Stimulated activated CD8-positive, alpha-beta memory T cell treated with anti-CD3 and anti-CD28 coated beads, Interleukin-4, amount 100 ng/mL, for 24 hours (primary cell): ENCODE data around the gene CCDC6.
A peak's percentile ranks its signal among the peaks of the same experiment; 100 is the strongest.
"Not testable (repeated sequence)": the region's sequence is repeated elsewhere in the genome, so short reads cannot be mapped to it uniquely, and the experiment has no call there.

Source experiments
- DNase-seq: peaks from one replicate; pipeline ENCODE4 v3.0.0-alpha.2; 2020; ENCODE audit warnings: low read depth

The CCDC6 gene

DNA sequence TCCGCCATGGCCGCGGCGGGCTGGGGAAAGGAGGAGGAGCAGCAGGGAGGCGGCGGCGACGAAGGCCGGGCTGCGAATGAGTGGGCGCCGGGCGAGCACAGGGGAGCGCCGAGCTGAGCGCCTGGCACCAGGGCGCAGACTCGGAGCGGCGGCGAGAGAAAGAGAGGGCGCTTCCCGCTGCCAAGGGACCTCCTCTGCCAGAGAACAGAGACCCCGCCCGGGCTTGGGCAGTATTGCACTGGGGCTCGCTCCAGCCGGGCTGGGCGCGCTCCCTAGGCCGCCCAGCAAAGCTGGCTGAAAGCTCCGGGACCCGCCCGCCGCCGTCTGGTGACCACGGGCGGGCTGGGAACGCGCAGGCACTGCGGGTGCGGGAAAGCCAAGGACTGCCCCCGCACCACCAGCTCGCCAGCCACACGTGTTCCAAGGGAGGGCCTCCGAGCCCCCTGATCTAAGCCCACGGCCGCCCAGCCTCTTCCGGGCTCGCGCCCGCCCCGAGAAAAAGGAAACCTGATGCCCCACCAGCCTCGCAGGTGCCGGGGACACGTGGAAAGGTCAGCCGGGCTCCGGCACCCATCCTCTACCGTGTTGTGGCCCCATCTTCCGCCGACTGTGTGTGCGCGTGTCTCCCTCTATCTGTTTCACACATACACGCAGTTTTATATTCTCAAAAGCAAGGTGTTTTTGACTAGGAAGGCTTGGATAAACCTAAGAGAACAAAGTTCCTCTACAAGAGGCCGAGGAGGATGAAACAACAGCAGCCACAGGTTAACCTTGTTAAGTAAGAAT lies at the start of gene CCDC6:
CCDC6 (minus strand) TSS at position 140 of the 786 bp plus-strand sequence; CDS start at position 8, 132 bp downstream.
- DNase-seq = peak; percentile 91

GRCh38 chr10:59954296-59954695 lies 47.9 kb upstream of the CCDC6 start:
- no peak for DNase-seq

DNA sequence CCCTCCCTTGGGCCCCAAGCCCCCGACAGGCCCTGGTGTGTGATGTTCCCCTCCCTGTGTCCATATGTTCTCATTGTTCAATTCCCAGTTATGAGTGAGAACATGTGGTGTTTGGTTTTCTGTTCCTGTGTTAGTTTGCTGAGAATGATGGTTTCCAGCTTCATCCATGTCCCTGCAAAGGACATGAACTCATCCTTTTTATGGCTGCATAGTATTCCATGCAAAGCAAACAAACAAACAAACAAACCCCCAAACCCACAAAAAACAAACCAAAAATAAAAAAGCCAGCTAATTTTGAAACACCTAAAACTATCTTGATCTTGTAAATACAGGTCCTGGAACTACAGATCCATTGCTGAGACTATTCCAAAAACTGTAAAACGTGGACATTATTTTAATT lies 47.4 kb upstream of the CCDC6 start:
- not testable (repeated sequence) for DNase-seq

DNA sequence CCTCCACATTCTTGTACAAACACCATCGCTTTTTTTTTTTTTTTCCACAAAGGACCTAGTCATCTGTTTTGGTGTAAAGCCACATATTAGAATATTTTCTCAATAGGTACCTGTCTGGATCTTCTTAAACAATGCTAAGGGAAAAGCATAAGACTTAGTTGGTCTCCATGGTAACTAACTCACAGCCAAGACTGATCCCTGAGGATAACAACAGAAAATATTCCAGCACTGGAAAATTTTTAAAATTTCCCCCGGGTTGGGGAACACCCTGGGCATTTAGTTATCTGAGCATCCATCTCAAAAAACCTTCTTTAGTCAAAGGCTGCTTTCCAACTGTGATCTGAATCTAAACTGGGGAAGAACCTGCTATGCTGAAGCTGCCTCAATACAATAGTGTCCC lies 43.7 kb upstream of the CCDC6 start:
- DNase-seq = no peak

- no peak for DNase-seq
Observed at GRCh38 chr10:59949608-59950007, 43.3 kb upstream of the CCDC6 start.

GRCh38 chr10:59945991-59946390 lies 39.6 kb upstream of the CCDC6 start:
- DNase-seq = no peak

- DNase-seq = no peak
Observed at GRCh38 chr10:59945590-59945989, 39.2 kb upstream of the CCDC6 start.

GRCh38 chr10:59944339-59944935 lies 38.1 kb upstream of the CCDC6 start:
- no peak for DNase-seq

DNA sequence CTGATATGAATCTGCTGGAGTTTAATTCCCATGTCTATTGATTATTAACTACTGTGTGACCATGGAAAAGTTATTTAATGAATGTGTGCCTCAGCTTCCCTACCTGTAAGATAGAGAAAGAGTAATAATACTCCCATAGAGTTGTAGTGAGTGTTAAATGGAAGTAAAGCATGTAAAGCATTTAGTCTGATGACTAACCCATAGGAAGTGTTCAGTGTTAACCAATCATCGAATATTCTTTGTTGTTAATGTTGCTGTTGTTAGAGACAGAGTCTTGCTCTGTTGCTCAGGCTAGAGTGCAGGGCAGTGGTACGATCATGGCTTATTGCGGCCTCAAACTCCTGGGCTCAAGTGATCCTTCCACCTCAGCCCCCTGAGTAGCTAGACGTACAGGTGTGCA lies 36.2 kb upstream of the CCDC6 start:
- DNase-seq = no peak

- no peak for DNase-seq
Observed at GRCh38 chr10:59937720-59938119, 31.4 kb upstream of the CCDC6 start.

GRCh38 chr10:59934701-59935100 lies 28.3 kb upstream of the CCDC6 start:
- no peak for DNase-seq

DNA sequence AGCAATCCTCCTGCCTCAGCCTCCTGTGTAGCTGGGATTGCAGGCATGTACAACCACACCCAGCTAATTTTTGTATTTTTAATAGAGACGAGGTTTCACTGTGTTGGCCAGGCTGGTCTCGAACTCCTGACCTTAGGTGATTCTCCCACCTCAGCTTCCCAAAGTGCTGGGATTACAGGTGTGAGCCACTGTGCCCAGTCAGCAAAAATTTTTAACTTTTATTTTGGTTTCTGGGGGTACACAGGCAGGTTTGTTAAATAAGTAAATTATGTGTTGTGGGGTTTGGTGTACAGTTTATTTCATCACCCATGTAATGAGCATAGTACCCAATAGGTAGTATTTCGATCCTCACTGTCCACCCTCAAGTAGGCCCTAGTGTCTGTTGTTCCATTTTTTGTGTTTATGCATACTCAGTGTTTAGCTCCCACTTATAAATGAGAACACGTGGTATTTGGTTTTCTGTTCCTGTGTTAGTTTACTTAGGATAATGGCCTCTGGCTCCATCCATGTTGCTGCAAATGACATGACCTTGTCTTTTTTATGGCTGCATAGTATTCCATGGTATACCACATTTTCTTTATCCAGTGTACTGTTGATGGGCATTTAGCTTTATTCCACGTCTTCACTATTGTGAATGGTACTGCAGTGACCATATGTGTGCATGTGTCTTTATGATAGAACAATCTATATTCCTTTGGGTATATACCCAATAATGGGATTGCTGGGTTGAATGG lies 24.6 kb upstream of the CCDC6 start:
- not testable (repeated sequence) for DNase-seq

DNA sequence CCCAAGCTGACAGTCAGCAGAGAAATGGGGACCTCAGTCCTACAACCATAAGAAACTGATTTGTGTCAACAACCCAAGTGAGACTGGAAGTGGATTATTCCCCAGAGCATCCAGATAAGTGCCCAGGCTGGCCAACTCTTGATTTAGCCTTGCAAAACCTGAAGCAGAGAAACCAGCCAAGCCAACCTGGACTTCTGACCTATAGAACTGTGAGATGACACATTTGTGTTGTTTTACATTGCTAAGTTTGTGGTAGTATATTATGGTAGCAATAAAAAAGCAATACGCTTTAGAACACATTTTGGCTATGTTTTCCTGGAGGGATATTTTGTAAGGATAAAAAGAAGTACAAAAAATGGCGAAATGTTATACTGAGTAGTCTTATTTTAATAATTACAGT lies 19.7 kb upstream of the CCDC6 start:
- no peak for DNase-seq

DNA sequence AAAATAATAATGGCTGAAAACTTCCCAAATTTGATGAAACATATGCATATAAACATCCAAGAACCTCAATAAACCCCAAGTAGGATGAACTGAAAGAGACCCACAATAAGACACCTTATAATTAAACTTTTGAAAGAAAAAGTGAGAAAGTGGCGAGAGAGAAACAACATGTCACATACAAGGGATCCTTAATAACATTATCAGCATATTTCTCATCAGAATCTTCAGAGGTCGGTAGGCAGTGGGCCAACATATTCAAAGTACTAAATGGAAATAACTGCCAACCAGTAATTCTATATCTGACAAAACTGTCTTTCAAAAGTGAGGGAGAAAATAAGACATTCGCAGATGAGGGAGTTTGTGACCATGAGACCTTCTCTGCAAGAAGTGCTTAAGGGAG lies 16.6 kb upstream of the CCDC6 start:
- no peak for DNase-seq

DNA sequence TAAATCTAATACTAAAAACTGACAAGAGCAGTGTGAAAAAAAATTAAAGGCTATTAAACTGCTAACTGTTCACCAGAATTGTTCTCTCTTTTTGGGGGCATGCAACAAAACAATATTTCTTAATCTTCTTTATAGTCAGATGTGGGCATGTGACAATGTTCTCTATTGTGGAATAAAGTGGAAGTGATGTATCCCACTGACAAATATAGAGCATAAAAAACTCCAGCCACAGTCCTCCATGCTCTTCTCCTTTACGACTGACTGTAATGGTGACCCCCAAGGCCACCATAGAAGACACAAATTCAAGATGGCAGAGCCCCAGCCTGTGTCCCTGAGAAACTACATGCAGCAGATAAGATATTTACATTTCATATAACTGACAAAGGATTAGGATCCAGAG lies 11.6 kb upstream of the CCDC6 start:
- DNase-seq = no peak

- no peak for DNase-seq
Observed at GRCh38 chr10:59913547-59914237, 7.3 kb upstream of the CCDC6 start.

DNA sequence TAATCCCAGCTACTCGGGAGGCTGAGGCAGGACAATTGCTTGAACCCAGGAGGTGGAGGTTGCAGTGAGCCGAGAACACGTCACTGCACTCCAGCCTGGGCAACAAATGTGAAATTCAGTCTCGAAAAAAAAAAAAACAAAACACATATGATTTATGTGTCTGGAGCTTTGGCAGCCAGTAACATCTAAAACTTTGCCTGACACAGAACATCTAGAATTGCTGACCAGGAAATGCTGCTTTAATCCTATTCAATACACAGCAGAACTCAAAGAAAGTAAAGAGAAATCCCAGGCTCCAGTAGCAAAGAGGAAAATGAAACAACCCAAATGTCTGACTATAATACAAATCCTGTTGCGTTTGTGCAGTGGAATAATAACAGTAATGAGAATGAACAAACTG lies 4.5 kb upstream of the CCDC6 start:
- DNase-seq = no peak

- no peak for DNase-seq
Observed at GRCh38 chr10:59909815-59910214, 3.5 kb upstream of the CCDC6 start.

- no peak for DNase-seq
Observed at GRCh38 chr10:59908808-59909143, 2.4 kb upstream of the CCDC6 start.

GRCh38 chr10:59907918-59908807 lies 1.8 kb upstream of the CCDC6 start:
- no peak for DNase-seq

DNA sequence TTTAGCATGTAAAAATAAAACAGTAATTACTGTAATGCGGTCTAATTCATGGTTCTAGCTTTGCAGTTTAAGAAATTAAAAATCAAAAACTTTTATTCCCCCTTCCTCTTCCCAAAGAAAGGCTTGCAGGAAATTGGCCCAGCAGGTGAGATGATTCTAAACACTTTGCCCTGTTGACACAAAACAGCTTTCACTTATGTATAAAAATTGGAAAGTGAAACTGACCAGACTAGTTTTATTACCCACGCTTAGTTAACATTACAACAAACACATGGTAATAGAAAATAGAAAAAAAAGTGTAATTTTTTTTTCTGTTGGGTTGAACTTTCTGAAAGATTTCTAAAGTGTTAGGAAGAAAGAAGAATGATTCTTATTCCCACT lies 1.2 kb upstream of the CCDC6 start:
- no peak for DNase-seq
